Stimulated activated naive CD8-positive, alpha-beta T cell treated with anti-CD3 and anti-CD28 coated beads, Interleukin-15, Interleukin-2, amounts not matched to agents 100 U/mL and 50 U/mL, for 24 hours (primary cell): ENCODE data around the gene FAM53B.

Experiments
- ATAC-seq: fragments of 150-1000 bp; cut with Tn5 transposase; one replicate; pipeline ENCODE4 v1.10.0; 2021
- DNase-seq: peaks from one replicate; pipeline ENCODE4 v3.0.0; 2021

The FAM53B gene

DNA sequence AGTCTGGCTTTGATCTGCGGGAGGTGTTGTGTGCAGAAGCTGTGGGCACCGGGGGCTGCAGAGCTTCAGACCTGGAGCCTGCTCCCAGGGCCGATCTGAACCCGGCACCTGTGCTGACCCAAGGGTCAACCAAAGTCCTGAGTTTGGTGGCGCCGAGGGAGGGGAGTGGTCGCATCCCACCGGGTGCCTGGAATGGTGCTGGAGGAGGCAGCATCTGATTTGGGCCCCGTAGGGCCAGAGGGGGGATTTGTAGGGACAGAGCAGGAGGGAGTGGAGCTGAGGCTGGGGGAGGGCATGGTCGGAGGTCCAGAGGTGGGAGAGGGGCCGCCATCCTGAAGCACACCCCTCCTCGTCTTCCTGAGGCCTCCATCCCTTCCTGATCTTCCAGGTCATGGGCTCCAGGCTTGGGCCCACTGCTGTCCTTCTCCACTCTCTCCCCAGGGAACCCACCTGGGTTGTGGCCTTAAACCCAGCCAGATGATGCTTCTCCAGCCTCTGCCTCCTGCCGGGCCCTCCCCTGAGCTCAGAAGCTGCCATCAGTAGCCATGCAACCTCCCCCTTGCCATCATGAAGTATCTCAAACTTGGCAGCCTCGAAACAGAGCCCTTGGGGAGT, 169.6 kb downstream of the FAM53B start:
- no peak for ATAC-seq

DNA sequence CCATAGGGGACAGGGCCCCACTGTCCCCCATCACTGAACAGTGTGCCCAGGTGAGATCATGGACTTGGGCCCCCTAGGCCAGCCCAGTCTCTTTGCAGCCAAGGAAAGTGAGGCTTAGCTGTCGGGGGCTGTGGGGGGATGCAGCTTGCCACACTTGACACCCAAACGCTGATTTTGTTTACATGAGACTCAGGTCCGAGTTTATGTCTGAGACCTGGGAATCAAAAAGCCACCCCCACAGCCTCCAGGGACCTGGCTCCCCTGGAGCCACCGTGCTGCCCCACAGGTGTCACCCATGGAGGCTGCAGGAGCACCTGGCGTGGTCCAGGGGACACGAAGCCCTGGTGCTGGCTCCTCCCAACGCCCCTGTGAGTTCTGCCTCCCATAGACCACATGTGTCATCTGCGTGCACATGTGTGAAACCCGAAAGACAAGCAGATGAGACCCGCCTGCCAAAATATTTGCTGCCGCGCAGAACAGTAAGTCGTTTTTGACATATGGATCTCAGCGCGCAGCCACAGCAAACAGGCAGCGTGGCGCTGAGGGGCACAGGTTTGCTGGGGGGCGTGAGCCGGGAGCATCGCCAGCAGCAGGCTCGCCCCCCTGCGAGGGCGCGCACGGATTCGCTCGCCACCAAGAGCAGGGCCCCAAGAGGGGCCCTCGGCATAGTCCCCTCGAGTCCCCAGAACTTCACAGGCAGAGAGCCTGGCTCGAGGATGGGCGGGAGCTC, 170.3 kb downstream of the FAM53B start:
- ATAC-seq = no peak

More for the DNA sequence above, 169.6 kb downstream of the FAM53B start:
- DNase-seq = no peak

DNA sequence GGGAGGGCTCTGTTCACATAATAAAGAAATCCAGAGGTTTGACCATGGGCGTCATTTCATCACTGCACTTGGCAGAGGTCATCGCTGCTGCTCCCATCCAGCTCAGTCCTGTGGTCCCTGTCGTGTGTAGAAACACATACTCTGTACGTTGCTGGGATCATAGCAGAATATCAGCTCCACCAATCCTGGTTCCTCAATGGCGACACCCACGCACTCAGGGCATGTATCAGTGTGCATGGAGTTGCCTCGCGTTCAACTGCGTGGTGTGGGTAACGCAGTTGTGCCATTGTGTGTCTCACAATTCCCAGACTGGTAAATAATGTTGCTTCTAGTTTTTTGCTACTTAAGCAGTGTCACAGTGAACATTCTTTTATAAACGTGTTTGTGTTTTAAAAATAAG, 171.4 kb downstream of the FAM53B start:
- no peak for ATAC-seq
- DNase-seq = no peak

More for the DNA sequence above, 170.3 kb downstream of the FAM53B start:
- DNase-seq = no peak

DNA sequence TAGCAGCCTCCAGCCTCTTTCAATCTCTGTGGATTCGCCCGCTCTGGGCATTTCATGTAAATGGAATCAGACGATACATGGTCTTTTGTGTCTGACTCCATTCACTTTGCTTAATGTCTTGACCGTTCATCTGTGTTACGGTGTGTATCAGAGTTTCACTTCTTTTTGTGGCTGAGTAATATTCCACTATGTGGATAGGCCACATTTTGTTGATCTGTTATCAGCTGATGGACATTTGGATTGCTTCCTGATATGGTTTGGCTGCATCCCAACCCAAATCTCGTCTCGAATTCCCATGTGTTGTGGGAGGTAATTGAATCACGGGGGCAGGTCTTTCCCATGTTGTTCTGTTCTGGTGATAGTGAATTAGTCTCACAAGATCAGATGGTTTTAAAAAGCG, 173.5 kb downstream of the FAM53B start:
- DNase-seq (no peak), ATAC-seq (no peak)

DNA sequence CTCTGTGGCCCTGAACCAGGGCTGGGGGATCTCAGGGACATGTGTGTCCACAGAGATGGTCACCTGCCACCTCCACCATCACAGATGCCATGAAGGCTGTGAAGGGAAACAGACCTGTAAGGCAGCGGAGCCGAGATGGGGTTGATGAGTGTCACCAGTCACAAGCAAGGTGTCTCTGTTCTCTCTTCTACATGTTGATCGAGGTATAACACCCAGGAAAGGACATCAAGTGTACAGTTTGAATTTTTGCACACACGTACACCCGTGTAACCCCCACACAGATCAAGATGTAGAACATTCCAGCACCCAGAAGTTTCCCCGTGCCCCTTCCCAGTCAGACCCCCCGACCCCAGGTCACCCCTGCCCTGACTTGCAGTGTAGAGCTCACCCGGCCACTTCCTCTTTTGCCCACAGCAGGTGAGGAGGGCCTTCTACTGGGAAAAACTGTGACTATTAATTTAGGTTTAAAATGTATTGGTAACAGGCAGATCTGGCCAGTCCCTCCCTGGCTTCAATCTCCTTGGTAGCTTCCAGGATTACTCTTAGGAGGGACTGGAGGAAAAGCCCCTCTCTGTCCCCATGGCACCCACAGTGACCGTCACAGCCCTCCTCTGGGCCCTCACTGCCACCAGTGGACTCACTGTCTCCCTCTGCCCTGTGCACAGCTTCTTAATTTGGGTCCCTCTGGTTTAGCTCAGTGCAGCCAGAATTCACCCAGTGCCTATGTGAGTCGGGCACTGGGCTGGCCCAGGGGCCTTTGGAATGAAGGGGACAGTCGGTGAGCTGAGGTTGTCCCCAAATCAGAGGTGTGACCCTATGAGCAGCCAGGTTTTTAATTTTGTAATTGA, 174.3 kb downstream of the FAM53B start:
- DNase-seq (no peak), ATAC-seq (no peak)
